A673 (cell line): ENCODE measurements around the gene SLC6A18. TPM values are rescaled to one million over a fixed set of nuclear protein-coding genes. Genes with fewer than 3 reads are reported as not detected.
A peak's percentile ranks its signal among the peaks of the same experiment; 100 is the strongest.

ENCODE experiments used
- BruUV-seq: library from RNA; stranded (reverse); fragments of 400-500 nt; replicated peaks from 2 replicates; lab custom pipeline; 2021; lab: Mats Ljungman, UMichigan
- CTCF ChIA-PET: fragments of 300-600 bp; sonication (Branson Sonifier 250); formaldehyde crosslinking; loops from one replicate; lab custom pipeline; 2022; ENCODE audit warnings: antibody characterized with exemption; lab: Charles Lee
- POLR2A ChIA-PET: fragments of 300-600 bp; sonication (Branson Sonifier 250); formaldehyde crosslinking; loops from one replicate; lab custom pipeline; 2022; ENCODE audit warnings: antibody characterized with exemption; ENCODE audit not compliant: low non-redundant PET; lab: Charles Lee
- DNase-seq: peaks from one replicate; pipeline ENCODE4 v3.0.0-alpha.2; 2015; ENCODE audit warnings: low spot score
- H3K27ac ChIP-seq: fragments of 200-600 bp; sonication (generic); 2 replicates; pipeline ENCODE4 v1.5.1; 2016; ENCODE audit warnings: mixed run types, low read depth, mild to moderate bottlenecking, mixed read lengths, antibody characterized with exemption, low read length; ENCODE audit not compliant: poor library complexity, severe bottlenecking
- H3K27me3 ChIP-seq: fragments of 200-600 bp; sonication (generic); replicated peaks from 2 replicates; pipeline ENCODE4 v1.6.1; 2017; ENCODE audit warnings: mixed run types, low read depth, mild to moderate bottlenecking, mixed read lengths, antibody characterized with exemption, low read length; ENCODE audit not compliant: insufficient read depth, poor library complexity
- H3K36me3 ChIP-seq: fragments of 200-600 bp; sonication (generic); 2 replicates; pipeline ENCODE4 v1.6.1; 2016; ENCODE audit warnings: mixed run types, mild to moderate bottlenecking, mixed read lengths, antibody characterized with exemption, low read length; ENCODE audit not compliant: insufficient read depth, poor library complexity, severe bottlenecking
- H3K4me1 ChIP-seq: fragments of 200-600 bp; sonication (generic); 2 replicates; pipeline ENCODE4 v1.6.1; 2017; ENCODE audit warnings: mixed run types, mild to moderate bottlenecking, mixed read lengths, antibody characterized with exemption, low read length; ENCODE audit not compliant: insufficient read depth, poor library complexity, severe bottlenecking
- H3K4me3 ChIP-seq: fragments of 200-600 bp; sonication (generic); 2 replicates; pipeline ENCODE4 v1.5.1; 2016; ENCODE audit warnings: low read depth, mixed run types, mild to moderate bottlenecking, mixed read lengths, low read length; ENCODE audit not compliant: poor library complexity, severe bottlenecking
- H3K9me3 ChIP-seq: fragments of 200-600 bp; sonication (generic); 2 replicates; pipeline ENCODE4 v1.6.1; 2016; ENCODE audit warnings: mixed run types, low read depth, mild to moderate bottlenecking, mixed read lengths, antibody characterized with exemption, low read length; ENCODE audit not compliant: poor library complexity, severe bottlenecking
- CTCF ChIP-seq: fragments of 300-800, 200-600 bp; sonication (generic); conservative IDR thresholded peaks from 2 replicates; pipeline ENCODE4 v1.5.1; 2017; ENCODE audit warnings: low read depth, mild to moderate bottlenecking, antibody characterized with exemption, low read length, moderate library complexity, mixed read lengths
- EZH2 ChIP-seq: fragments of 200-600 bp; sonication (generic); IDR thresholded peaks from 2 replicates; pipeline ENCODE4 v1.6.1; 2017; ENCODE audit warnings: borderline replicate concordance, low read depth, mild to moderate bottlenecking, mixed read lengths, antibody characterized with exemption, low read length; ENCODE audit not compliant: poor library complexity, severe bottlenecking
- intact Hi-C: fragments of 100-400 bp; cut with micrococcal nuclease; formaldehyde crosslinking; loops from one replicate; pipeline ENCODE4 v1.10.0; 2022; ENCODE audit not compliant: unreplicated experiment
- total RNA-seq: library from RNA; stranded (reverse); gene quantifications from 2 replicates; pipeline ENCODE4 v1.2.3, GENCODE V29; 2021

SLC6A18 gene
- total RNA-seq, 1 experiment from 2014 or later = not detected

DNA sequence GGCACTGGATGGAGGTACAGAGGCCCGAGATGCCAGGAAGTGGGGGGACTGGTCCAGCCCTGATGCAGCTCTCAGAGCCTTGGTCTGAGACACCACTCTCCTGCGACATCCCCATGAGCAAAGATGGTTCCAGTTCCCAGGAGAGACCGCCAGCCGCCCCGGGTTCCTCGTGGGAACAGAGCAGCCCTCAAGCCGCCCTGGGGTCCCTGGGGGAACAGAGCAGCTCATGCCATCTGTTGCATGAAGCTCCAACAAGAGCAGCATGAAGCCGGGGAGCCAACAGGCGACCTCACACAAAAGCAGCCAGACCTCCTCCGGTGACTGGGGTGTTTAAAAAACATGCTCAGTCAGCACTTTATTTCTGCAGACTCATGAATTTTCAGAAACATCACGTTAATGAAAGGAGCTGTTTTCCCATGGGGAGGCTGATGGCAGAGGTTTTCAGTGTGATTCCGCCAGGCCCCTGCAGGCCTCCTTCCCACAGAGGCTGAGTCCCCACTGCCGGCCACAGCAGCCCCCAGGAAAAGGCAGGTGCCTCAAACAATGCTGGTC, 6.2 kb downstream of the SLC6A18 start:
- no peaks in the 10 kb centered on the region for H3K36me3 ChIP-seq
- POLR2A ChIA-PET = interaction anchor here (0.6 kb wide), 1 partner anchor 123 kb away, joined by 3 read pairs; no protein-coding TSS in a partner anchor
- H3K9me3 ChIP-seq = no peaks in the 10 kb centered on the region
- H3K27ac ChIP-seq = no peak overlapping the region
- TF ChIP-seq CTCF (no peak), EZH2 (no peak)
- BruUV-seq = no TSS peak
- no peak overlapping the region for H3K4me3 ChIP-seq
- no peaks in the 10 kb centered on the region for H3K4me1 ChIP-seq
- peaks cover 16% of the 10 kb centered on the region for H3K27me3 ChIP-seq
- peak; percentile 74 for DNase-seq
- CTCF ChIA-PET = no interaction called here
- intact Hi-C loops = no loop called here

DNA sequence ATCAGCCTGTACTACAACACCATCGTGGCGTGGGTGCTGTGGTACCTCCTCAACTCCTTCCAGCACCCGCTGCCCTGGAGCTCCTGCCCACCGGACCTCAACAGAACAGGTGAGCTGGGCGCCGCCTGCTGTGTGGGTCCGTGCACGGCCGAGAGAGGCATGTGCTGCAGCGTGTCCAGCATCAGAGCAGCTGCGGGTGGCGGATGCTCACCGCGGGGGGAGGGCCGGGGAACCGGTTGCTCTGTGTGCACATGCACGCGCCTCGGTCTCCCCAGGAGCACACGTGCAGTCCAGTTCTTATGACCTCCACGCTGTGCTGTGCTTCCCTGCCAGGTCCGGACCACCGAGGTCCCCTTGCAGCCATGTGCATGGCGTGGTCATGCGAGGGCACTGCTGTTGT, 7.6 kb downstream of the SLC6A18 start:
- Histone ChIP-seq H3K4me1 (no peaks in the 10 kb centered on the region), H3K9me3 (no peaks in the 10 kb centered on the region), H3K27ac (no peak overlapping the region), H3K27me3 (peaks cover 8% of the 10 kb centered on the region), H3K4me3 (no peak overlapping the region), H3K36me3 (no peaks in the 10 kb centered on the region)
- no peak for TF ChIP-seq CTCF
- no peak for TF ChIP-seq EZH2
- ChIA-PET POLR2A (no interaction called here), CTCF (no interaction called here)
- DNase-seq = no peak
- BruUV-seq = no TSS peak
- intact Hi-C loops = no loop called here

DNA sequence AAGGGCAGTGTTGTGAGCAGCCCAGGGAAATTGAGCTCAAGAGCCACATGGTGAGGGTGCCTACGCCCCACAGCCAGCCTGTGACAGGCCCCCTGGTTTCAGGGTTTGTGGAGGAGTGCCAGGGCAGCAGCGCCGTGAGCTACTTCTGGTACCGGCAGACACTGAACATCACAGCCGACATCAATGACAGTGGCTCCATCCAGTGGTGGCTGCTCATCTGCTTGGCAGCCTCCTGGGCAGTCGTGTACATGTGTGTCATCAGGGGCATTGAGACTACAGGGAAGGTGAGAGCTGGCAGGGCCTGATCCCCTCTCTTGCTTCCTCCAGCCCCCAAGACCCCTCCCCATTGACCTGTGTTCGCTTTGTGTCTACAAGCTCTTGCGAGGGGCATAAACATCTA, 10.2 kb downstream of the SLC6A18 start:
- H3K36me3 ChIP-seq = no peaks in the 10 kb centered on the region
- CTCF ChIA-PET = interaction anchor here (0.6 to 1.3 kb wide), 2 partner anchors 61 to 66 kb away, joined by 3 to 5 read pairs; no protein-coding TSS in a partner anchor
- H3K27me3 ChIP-seq = no peaks in the 10 kb centered on the region
- H3K27ac ChIP-seq = no peak overlapping the region
- no TSS peak for BruUV-seq
- DNase-seq = peak; percentile 16
- POLR2A ChIA-PET = no interaction called here
- TF ChIP-seq EZH2 (no peak), CTCF (0 out of 2 replicates have a peak, but pooled peaks have one; percentile 36)
- no peaks in the 10 kb centered on the region for H3K4me1 ChIP-seq
- intact Hi-C loops = no loop called here
- H3K4me3 ChIP-seq = no peak overlapping the region
- H3K9me3 ChIP-seq = no peaks in the 10 kb centered on the region
